Tibial artery (tissue), 4 donors: ENCODE measurements around the gene OSBPL9.

Experiments used
- DNase-seq, 2 donors: peaks; one replicate each; pipeline ENCODE4 v3.0.0-alpha.2; 2019
- H3K27ac ChIP-seq, 2 donors: fragments of 200-600 bp; sonication (generic) in 1 of 2; 1 replicate in 1 of 2; 2 replicates in 1 of 2; pipeline ENCODE4 v1.5.1; 2018 to 2019; ENCODE audit warnings: mild to moderate bottlenecking in 1 of 2
- H3K27me3 ChIP-seq, 2 donors: fragments of 200-600 bp; sonication (generic) in 1 of 2; one replicate each; pipeline versions ENCODE4 v1.5.1 to v1.6.0; 2016 to 2019
- H3K36me3 ChIP-seq, 3 donors: fragments of 200-600 bp; sonication (generic) in 2 of 3; one replicate each; pipeline ENCODE4 v1.5.1; 2016 to 2019; ENCODE audit warnings: mild to moderate bottlenecking in 2 of 3
- H3K4me1 ChIP-seq, 4 donors: fragments of 200-600 bp; sonication (generic) in 2 of 4; 1 replicate in 3 of 4; 2 replicates in 1 of 4; pipeline ENCODE4 v1.5.1; 2016 to 2019
- H3K4me3 ChIP-seq, 2 donors: fragments of 200-600 bp; sonication (generic) in 1 of 2; 1 replicate in 1 of 2; 2 replicates in 1 of 2; pipeline ENCODE4 v1.5.1; 2018 to 2019; ENCODE audit warnings: mild to moderate bottlenecking in 2 of 2
- H3K9me3 ChIP-seq, 3 donors: fragments of 200-600 bp; sonication (generic) in 1 of 3; one replicate each; pipeline ENCODE4 v1.5.1; 2016 to 2019
- intact Hi-C: fragments of 100-400 bp; cut with DNase I; formaldehyde crosslinking; loops from one replicate; pipeline ENCODE4 v1.15.0; 2023; ENCODE audit warnings: low total_unique reads
- TF ChIP-seq, protein P1 (sequence below), 2 experiments: fragments of 200-600 bp in 1 of 2; fragments of 450-650 bp in 1 of 2; IDR thresholded peaks; one replicate each; pipeline ENCODE4 v1.5.1; 2017 to 2019; ENCODE audit warnings: antibody characterized with exemption in 2 of 2, mild to moderate bottlenecking in 1 of 2, moderate library complexity in 1 of 2

OSBPL9 gene

DNA sequence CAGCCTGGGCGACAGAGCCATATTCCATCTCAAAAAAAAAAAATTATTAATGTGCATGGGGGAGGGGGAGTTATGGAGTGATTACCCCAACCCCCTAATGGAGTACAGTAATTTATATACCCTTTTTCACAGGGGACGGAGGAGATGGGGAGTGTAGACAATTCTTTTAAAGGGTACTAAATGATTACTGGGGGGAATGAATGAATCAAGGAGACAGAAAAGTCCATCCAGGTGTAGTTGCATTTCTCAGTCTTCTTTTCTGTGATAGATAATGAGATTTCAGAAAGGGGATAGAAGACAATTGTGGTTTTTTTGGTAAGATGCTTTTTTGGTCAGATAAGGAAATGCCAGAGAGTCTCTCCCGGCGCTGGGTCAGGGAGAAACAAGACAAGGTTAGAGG lies 13.0 kb downstream of the OSBPL9 start:
- intact Hi-C loops, result loop anchor here (2.0 to 5.0 kb wide), 2 partner anchors 135 to 422 kb away; no protein-coding TSS in a partner anchor
- H3K9me3 ChIP-seq, result no peaks in the 10 kb centered on the region
- H3K27ac ChIP-seq, result no peak overlapping the region
- no peaks in the 10 kb centered on the region for H3K27me3 ChIP-seq
- DNase-seq, result no peak
- H3K4me1 ChIP-seq, result peaks cover 0 to 93% (median 27%) of the 10 kb centered on the region in 4 donors
- H3K36me3 ChIP-seq, result no peaks in the 10 kb centered on the region
- H3K4me3 ChIP-seq, result no peak overlapping the region
- TF ChIP-seq, protein P1, sequence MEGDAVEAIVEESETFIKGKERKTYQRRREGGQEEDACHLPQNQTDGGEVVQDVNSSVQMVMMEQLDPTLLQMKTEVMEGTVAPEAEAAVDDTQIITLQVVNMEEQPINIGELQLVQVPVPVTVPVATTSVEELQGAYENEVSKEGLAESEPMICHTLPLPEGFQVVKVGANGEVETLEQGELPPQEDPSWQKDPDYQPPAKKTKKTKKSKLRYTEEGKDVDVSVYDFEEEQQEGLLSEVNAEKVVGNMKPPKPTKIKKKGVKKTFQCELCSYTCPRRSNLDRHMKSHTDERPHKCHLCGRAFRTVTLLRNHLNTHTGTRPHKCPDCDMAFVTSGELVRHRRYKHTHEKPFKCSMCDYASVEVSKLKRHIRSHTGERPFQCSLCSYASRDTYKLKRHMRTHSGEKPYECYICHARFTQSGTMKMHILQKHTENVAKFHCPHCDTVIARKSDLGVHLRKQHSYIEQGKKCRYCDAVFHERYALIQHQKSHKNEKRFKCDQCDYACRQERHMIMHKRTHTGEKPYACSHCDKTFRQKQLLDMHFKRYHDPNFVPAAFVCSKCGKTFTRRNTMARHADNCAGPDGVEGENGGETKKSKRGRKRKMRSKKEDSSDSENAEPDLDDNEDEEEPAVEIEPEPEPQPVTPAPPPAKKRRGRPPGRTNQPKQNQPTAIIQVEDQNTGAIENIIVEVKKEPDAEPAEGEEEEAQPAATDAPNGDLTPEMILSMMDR (IDR thresholded peaks at IDR 0.05), result no peak

DNA sequence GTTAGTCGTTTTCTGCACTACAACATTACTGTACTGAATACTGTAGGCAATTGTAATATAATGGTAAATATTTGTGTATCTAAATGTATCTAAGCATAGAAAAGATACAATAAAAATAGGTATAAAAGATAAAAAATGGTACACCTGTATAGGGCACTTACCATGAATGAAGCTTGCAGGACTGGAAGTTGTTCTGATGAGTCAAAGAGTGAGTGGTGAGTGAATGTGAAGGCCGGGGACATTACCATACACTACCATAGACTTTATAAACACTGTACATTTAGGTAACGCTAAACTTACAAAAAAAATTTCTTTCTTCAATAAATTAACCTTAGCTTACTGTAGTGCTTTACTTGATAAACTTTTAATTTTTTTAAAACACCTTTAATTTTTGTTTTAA lies 13.5 kb downstream of the OSBPL9 start:
- no peaks in the 10 kb centered on the region for H3K36me3 ChIP-seq
- no peak overlapping the region for H3K4me3 ChIP-seq
- peaks cover 0 to 93% (median 29%) of the 10 kb centered on the region in 4 donors for H3K4me1 ChIP-seq
- TF ChIP-seq, protein P1 (IDR thresholded peaks at IDR 0.05), result no peak
- no peak overlapping the region for H3K27ac ChIP-seq
- no peak for DNase-seq
- H3K27me3 ChIP-seq, result no peaks in the 10 kb centered on the region
- intact Hi-C loops, result no loop called here
- H3K9me3 ChIP-seq, result no peaks in the 10 kb centered on the region

DNA sequence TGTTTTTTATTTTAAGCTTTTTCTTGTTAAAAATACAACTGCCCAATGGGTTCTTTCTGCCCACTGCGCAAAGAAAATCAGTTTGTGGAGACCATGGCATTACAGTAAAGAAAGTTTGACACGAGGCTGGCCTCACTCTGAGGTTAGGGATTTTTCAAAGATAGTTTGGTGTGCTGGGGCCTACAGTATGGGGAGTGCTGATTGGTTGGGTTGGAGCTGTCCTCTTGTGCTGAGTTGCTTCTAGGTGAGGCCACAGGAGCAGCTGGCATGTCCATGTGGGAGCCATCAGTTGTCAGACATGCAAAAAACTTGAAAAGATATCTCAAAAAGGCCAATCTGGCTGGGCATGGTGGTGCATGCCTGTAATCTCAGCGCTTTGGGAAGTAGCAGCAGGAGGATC lies 14.0 kb downstream of the OSBPL9 start:
- intact Hi-C loops, result no loop called here
- Histone ChIP-seq H3K27ac (no peak overlapping the region), H3K27me3 (no peaks in the 10 kb centered on the region), H3K4me1 (peaks cover 0 to 93% (median 28%) of the 10 kb centered on the region in 4 donors), H3K4me3 (no peak overlapping the region), H3K9me3 (no peaks in the 10 kb centered on the region), H3K36me3 (no peaks in the 10 kb centered on the region)
- TF ChIP-seq, protein P1 (IDR thresholded peaks at IDR 0.05), result no peak
- no peak for DNase-seq

DNA sequence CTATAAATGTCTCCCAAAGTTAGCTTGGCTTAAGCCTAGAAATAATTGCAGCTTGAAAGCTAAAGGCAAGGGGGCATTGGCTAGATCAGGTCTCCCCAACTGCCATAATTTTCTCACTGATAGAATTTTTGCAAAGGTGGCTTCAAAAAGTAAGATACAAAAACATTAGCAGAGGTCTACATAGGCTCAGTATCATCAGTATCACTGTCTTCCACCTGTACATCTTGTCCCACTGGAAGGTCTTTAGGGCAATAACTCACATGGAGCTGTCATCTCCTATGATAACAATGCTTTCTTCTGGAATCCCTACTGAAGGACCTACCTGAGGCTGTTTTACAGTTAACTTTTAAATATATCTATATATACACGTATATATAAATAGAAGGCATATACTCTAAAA lies 14.9 kb downstream of the OSBPL9 start:
- no peak overlapping the region for H3K27ac ChIP-seq
- no peak overlapping the region for H3K4me3 ChIP-seq
- no peaks in the 10 kb centered on the region for H3K9me3 ChIP-seq
- peaks cover 0 to 93% (median 28%) of the 10 kb centered on the region in 4 donors for H3K4me1 ChIP-seq
- no peak for DNase-seq
- TF ChIP-seq, protein P1 (IDR thresholded peaks at IDR 0.05), result no peak
- intact Hi-C loops, result no loop called here
- H3K36me3 ChIP-seq, result no peaks in the 10 kb centered on the region
- no peaks in the 10 kb centered on the region for H3K27me3 ChIP-seq

DNA sequence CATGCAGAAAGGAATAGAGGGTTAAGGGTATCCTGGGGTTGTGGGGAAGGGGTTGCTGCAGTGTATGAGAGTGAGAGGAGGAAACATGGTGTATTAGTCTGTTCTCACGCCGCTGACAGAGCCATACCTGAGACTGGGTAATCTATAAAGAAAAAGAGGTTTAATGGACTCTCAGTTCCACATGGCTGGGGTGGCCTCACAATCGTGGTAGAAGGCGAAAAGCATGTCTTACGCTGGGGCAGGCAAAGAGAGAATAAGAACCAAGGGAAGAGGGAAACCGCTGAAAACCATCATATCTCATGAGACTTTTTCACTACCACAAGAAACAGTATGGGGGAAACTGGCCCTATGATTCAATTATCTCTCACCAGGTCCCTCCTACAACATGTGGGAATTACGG lies 17.7 kb downstream of the OSBPL9 start:
- Histone ChIP-seq H3K4me3 (no peak overlapping the region), H3K4me1 (peaks cover 0 to 91% (median 37%) of the 10 kb centered on the region in 4 donors), H3K27me3 (no peaks in the 10 kb centered on the region), H3K9me3 (no peaks in the 10 kb centered on the region), H3K27ac (peak overlapping the region; percentile 81 to 85), H3K36me3 (no peaks in the 10 kb centered on the region)
- intact Hi-C loops, result no loop called here
- no peak for DNase-seq
- TF ChIP-seq, protein P1 (IDR thresholded peaks at IDR 0.05), result no peak

DNA sequence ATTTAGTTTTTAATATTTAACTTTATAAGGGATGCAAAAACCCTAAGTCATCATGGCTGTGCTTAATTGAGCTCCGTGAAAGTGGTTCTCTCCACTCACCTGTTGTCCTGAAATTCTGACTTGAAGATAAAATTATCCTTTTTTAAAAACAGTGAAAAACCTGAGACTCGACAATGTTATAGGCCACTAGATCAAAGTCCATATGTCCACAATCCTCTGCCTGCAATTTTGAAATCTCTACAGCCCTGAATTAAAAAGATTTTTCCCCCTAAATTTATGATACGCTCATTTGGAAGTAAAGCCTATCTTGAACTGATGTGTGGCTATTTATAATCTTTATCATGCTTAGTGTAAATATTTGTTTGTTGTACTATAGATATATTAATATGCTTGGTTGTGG lies 18.7 kb downstream of the OSBPL9 start:
- Histone ChIP-seq H3K4me3 (no peak overlapping the region), H3K27me3 (no peaks in the 10 kb centered on the region), H3K9me3 (no peaks in the 10 kb centered on the region), H3K4me1 (peaks cover 0 to 95% (median 40%) of the 10 kb centered on the region in 4 donors), H3K36me3 (no peaks in the 10 kb centered on the region), H3K27ac (peak overlapping the region; percentile 81 to 85)
- TF ChIP-seq, protein P1 (IDR thresholded peaks at IDR 0.05), result no peak
- intact Hi-C loops, result no loop called here
- DNase-seq, result no peak
